Peyer's patch (tissue), 4 donors: ENCODE measurements around the gene WDR5. TPM values are rescaled to one million over a fixed set of nuclear protein-coding genes. Genes with fewer than 3 reads are reported as not detected.

Source experiments
- DNase-seq, 3 donors: peaks; one replicate each; pipeline ENCODE4 v3.0.0-alpha.2; 2017 to 2019
- H3K27ac ChIP-seq, 4 donors: fragments of 200-600 bp; sonication (generic); one replicate each; pipeline ENCODE4 v1.5.1; 2016 to 2019
- H3K27me3 ChIP-seq, 2 donors: fragments of 200-600 bp; sonication (generic); one replicate each; pipeline ENCODE4 v1.5.1; 2019
- H3K36me3 ChIP-seq, 3 donors: fragments of 200-600 bp; sonication (generic); one replicate each; pipeline ENCODE4 v1.5.1; 2016 to 2019
- H3K4me1 ChIP-seq, 4 donors: fragments of 200-600 bp; sonication (generic); one replicate each; pipeline ENCODE4 v1.5.1; 2016 to 2019
- H3K4me3 ChIP-seq, 4 donors: fragments of 200-600 bp; sonication (generic); 1 replicate in 3 of 4; 2 replicates in 1 of 4; pipeline ENCODE4 v1.5.1; 2016 to 2019; ENCODE audit warnings: mild to moderate bottlenecking in 1 of 4
- H3K9me3 ChIP-seq, 4 donors: fragments of 200-600 bp; sonication (generic); one replicate each; pipeline ENCODE4 v1.5.1; 2016 to 2019; ENCODE audit warnings: mild to moderate bottlenecking in 1 of 4
- CTCF ChIP-seq, 6 experiments: fragments of 450-650 bp in 4 of 6; fragments of 200-600 bp in 2 of 6; sonication (generic) in 1 of 6; IDR thresholded peaks; one replicate each; pipeline ENCODE4 v1.5.1; 2017 to 2019; ENCODE audit warnings: antibody characterized with exemption in 6 of 6, mild to moderate bottlenecking in 3 of 6, moderate library complexity in 1 of 6
- POLR2A ChIP-seq, 2 donors: fragments of 450-650 bp; IDR thresholded peaks; one replicate each; pipeline ENCODE4 v1.5.1; 2017; ENCODE audit warnings: antibody characterized with exemption in 2 of 2, mild to moderate bottlenecking in 2 of 2, moderate library complexity in 2 of 2
- total RNA-seq, 4 donors: library from RNA; depleted of rRNA; stranded (reverse); fragments of >200 nt; gene quantifications; one replicate each; pipeline ENCODE4 v1.1.0, GENCODE V29; 2016

Gene WDR5
- total RNA-seq, 4 donors from 2014 or later: 21.4 to 34.7 (median 24.2) TPM

- H3K4me1 ChIP-seq: peaks cover 0 to 6% (median 0%) of the 10 kb centered on the region in 4 donors
- DNase-seq: no peak
- TF ChIP-seq POLR2A (IDR thresholded peaks at IDR 0.05): no peak
- no peak for TF ChIP-seq CTCF (IDR thresholded peaks at IDR 0.05)
- no peaks in the 10 kb centered on the region for H3K27me3 ChIP-seq
- no peak overlapping the region for H3K27ac ChIP-seq
- peaks cover 0 to 93% (median 3%) of the 10 kb centered on the region in 3 donors for H3K36me3 ChIP-seq
- H3K9me3 ChIP-seq: no peaks in the 10 kb centered on the region
- H3K4me3 ChIP-seq: no peak overlapping the region
Measured at GRCh38 chr9:134144801-134145200, 8.9 kb downstream of the WDR5 start.

- TF ChIP-seq POLR2A (IDR thresholded peaks at IDR 0.05) (no peak), CTCF (IDR thresholded peaks at IDR 0.05) (no peak)
- Histone ChIP-seq H3K27me3 (no peaks in the 10 kb centered on the region), H3K36me3 (peaks cover 0 to 93% (median 0%) of the 10 kb centered on the region in 3 donors), H3K9me3 (no peaks in the 10 kb centered on the region), H3K4me1 (peaks cover 0 to 6% (median 0%) of the 10 kb centered on the region in 4 donors), H3K27ac (no peak overlapping the region), H3K4me3 (no peak overlapping the region)
- no peak for DNase-seq
Measured at GRCh38 chr9:134145262-134145661, 9.4 kb downstream of the WDR5 start.

- Histone ChIP-seq H3K4me1 (no peaks in the 10 kb centered on the region), H3K4me3 (no peak overlapping the region), H3K27ac (no peak overlapping the region), H3K9me3 (no peaks in the 10 kb centered on the region), H3K27me3 (no peaks in the 10 kb centered on the region), H3K36me3 (peaks cover 0 to 94% (median 0%) of the 10 kb centered on the region in 3 donors)
- TF ChIP-seq CTCF (IDR thresholded peaks at IDR 0.05) (no peak), POLR2A (IDR thresholded peaks at IDR 0.05) (no peak)
- DNase-seq: no peak
Measured at GRCh38 chr9:134146774-134147493, 11.1 kb downstream of the WDR5 start.

GRCh38 chr9:134149380-134149779 is 13.5 kb downstream of the WDR5 start:
- Histone ChIP-seq H3K36me3 (peaks cover 0 to 95% (median 0%) of the 10 kb centered on the region in 3 donors), H3K27me3 (no peaks in the 10 kb centered on the region), H3K4me1 (no peaks in the 10 kb centered on the region), H3K27ac (no peak overlapping the region), H3K4me3 (no peak overlapping the region), H3K9me3 (no peaks in the 10 kb centered on the region)
- TF ChIP-seq POLR2A (IDR thresholded peaks at IDR 0.05) (no peak), CTCF (IDR thresholded peaks at IDR 0.05) (no peak)
- DNase-seq: no peak

GRCh38 chr9:134150557-134151214 is 14.8 kb downstream of the WDR5 start:
- Histone ChIP-seq H3K4me1 (no peaks in the 10 kb centered on the region), H3K27ac (no peak overlapping the region), H3K9me3 (no peaks in the 10 kb centered on the region), H3K36me3 (peaks cover 0 to 97% (median 0%) of the 10 kb centered on the region in 3 donors), H3K27me3 (no peaks in the 10 kb centered on the region), H3K4me3 (no peak overlapping the region)
- TF ChIP-seq POLR2A (IDR thresholded peaks at IDR 0.05): no peak
- TF ChIP-seq CTCF (IDR thresholded peaks at IDR 0.05): no peak
- DNase-seq: no peak
